Duodenal mucosa (tissue), 2 donors: ENCODE measurements around the gene ELOVL6.

Experiments
- H3K27ac ChIP-seq: one replicate; pipeline ENCODE4 v1.7.0; 2013; ENCODE audit warnings: low read depth, low read length
- H3K27me3 ChIP-seq, 2 donors: one replicate each; pipeline ENCODE4 v1.7.0; 2013; ENCODE audit warnings: low read length in 2 of 2, control low read depth in 1 of 2; ENCODE audit not compliant: insufficient read depth in 2 of 2, control insufficient read depth in 1 of 2
- H3K36me3 ChIP-seq, 2 donors: one replicate each; pipeline ENCODE4 v1.7.0; 2013; ENCODE audit warnings: low read length in 2 of 2, control low read depth in 1 of 2; ENCODE audit not compliant: insufficient read depth in 2 of 2, control insufficient read depth in 1 of 2
- H3K4me1 ChIP-seq, 2 donors: one replicate each; pipeline ENCODE4 v1.7.0; 2013; ENCODE audit warnings: low read length in 2 of 2, control low read depth in 1 of 2; ENCODE audit not compliant: insufficient read depth in 2 of 2, control insufficient read depth in 1 of 2
- H3K4me3 ChIP-seq, 2 donors: one replicate each; pipeline ENCODE4 v1.7.0; 2013; ENCODE audit warnings: low read length in 2 of 2, low read depth in 1 of 2
- H3K9ac ChIP-seq, 2 donors: one replicate each; pipeline ENCODE4 v1.7.0; 2013; ENCODE audit warnings: low read length in 2 of 2, low read depth in 1 of 2
- H3K9me3 ChIP-seq, 2 donors: one replicate each; pipeline ENCODE4 v1.7.0; 2013; ENCODE audit warnings: low read length in 2 of 2, control low read depth in 1 of 2; ENCODE audit not compliant: control insufficient read depth in 1 of 2

The ELOVL6 gene

GRCh38 chr4:110131916-110132315 lies 66.5 kb downstream of the ELOVL6 start:
- H3K9ac ChIP-seq: no peak overlapping the region
- no peaks in the 10 kb centered on the region for H3K27me3 ChIP-seq
- peaks cover 22 to 57% of the 10 kb centered on the region in 2 donors for H3K4me1 ChIP-seq
- H3K36me3 ChIP-seq: no peaks in the 10 kb centered on the region
- no peak overlapping the region for H3K4me3 ChIP-seq
- no peak overlapping the region for H3K27ac ChIP-seq
- H3K9me3 ChIP-seq: no peaks in the 10 kb centered on the region

- H3K9me3 ChIP-seq: no peaks in the 10 kb centered on the region
Observed at GRCh38 chr4:110130576-110131358, 67.6 kb downstream of the ELOVL6 start.

GRCh38 chr4:110129544-110129943 lies 68.9 kb downstream of the ELOVL6 start:
- Histone ChIP-seq H3K4me3 (no peak overlapping the region), H3K27me3 (no peaks in the 10 kb centered on the region), H3K9me3 (no peaks in the 10 kb centered on the region), H3K27ac (no peak overlapping the region), H3K36me3 (no peaks in the 10 kb centered on the region), H3K9ac (no peak overlapping the region), H3K4me1 (peaks cover 11 to 44% of the 10 kb centered on the region in 2 donors)

More at GRCh38 chr4:110130576-110131358, 67.6 kb downstream of the ELOVL6 start:
- Histone ChIP-seq H3K4me3 (no peak overlapping the region), H3K4me1 (peaks cover 21 to 56% of the 10 kb centered on the region in 2 donors), H3K27ac (no peak overlapping the region), H3K9ac (no peak overlapping the region), H3K27me3 (no peaks in the 10 kb centered on the region), H3K36me3 (no peaks in the 10 kb centered on the region)

- no peak overlapping the region for H3K27ac ChIP-seq
- H3K9me3 ChIP-seq: no peaks in the 10 kb centered on the region
- peaks cover 4 to 33% of the 10 kb centered on the region in 2 donors for H3K4me1 ChIP-seq
- H3K36me3 ChIP-seq: no peaks in the 10 kb centered on the region
- no peak overlapping the region for H3K4me3 ChIP-seq
- no peaks in the 10 kb centered on the region for H3K27me3 ChIP-seq
- no peak overlapping the region for H3K9ac ChIP-seq
Observed at GRCh38 chr4:110128472-110128919, 69.9 kb downstream of the ELOVL6 start.

- Histone ChIP-seq H3K4me3 (no peak overlapping the region), H3K9ac (no peak overlapping the region), H3K27ac (no peak overlapping the region), H3K36me3 (no peaks in the 10 kb centered on the region), H3K4me1 (peaks cover 4 to 29% of the 10 kb centered on the region in 2 donors), H3K27me3 (no peaks in the 10 kb centered on the region), H3K9me3 (no peaks in the 10 kb centered on the region)
Observed at GRCh38 chr4:110128029-110128428, 70.4 kb downstream of the ELOVL6 start.

- Histone ChIP-seq H3K4me3 (no peak overlapping the region), H3K36me3 (no peaks in the 10 kb centered on the region), H3K27me3 (no peaks in the 10 kb centered on the region), H3K9ac (no peak overlapping the region), H3K9me3 (no peaks in the 10 kb centered on the region), H3K4me1 (peaks cover 4 to 12% of the 10 kb centered on the region in 2 donors), H3K27ac (no peak overlapping the region)
Observed at GRCh38 chr4:110124711-110125110, 73.7 kb downstream of the ELOVL6 start.

- peaks cover 10 to 15% of the 10 kb centered on the region in 2 donors for H3K4me1 ChIP-seq
- H3K9me3 ChIP-seq: no peaks in the 10 kb centered on the region
- no peak overlapping the region for H3K27ac ChIP-seq
- no peaks in the 10 kb centered on the region for H3K27me3 ChIP-seq
- H3K4me3 ChIP-seq: no peak overlapping the region
- H3K36me3 ChIP-seq: no peaks in the 10 kb centered on the region
- H3K9ac ChIP-seq: no peak overlapping the region
Observed at GRCh38 chr4:110122201-110122600, 76.2 kb downstream of the ELOVL6 start.

- no peaks in the 10 kb centered on the region for H3K9me3 ChIP-seq
- no peak overlapping the region for H3K27ac ChIP-seq
- no peaks in the 10 kb centered on the region for H3K36me3 ChIP-seq
- no peak overlapping the region for H3K4me3 ChIP-seq
- H3K4me1 ChIP-seq: peaks cover 10 to 15% of the 10 kb centered on the region in 2 donors
- no peak overlapping the region for H3K9ac ChIP-seq
- H3K27me3 ChIP-seq: no peaks in the 10 kb centered on the region
Observed at GRCh38 chr4:110120506-110120905, 77.9 kb downstream of the ELOVL6 start.

GRCh38 chr4:110119880-110120279 lies 78.5 kb downstream of the ELOVL6 start:
- no peak overlapping the region for H3K27ac ChIP-seq
- no peak overlapping the region for H3K4me3 ChIP-seq
- no peaks in the 10 kb centered on the region for H3K9me3 ChIP-seq
- H3K36me3 ChIP-seq: no peaks in the 10 kb centered on the region
- H3K9ac ChIP-seq: no peak overlapping the region
- peaks cover 10 to 15% of the 10 kb centered on the region in 2 donors for H3K4me1 ChIP-seq
- no peaks in the 10 kb centered on the region for H3K27me3 ChIP-seq

- Histone ChIP-seq H3K4me3 (no peak overlapping the region), H3K4me1 (peaks cover 10 to 15% of the 10 kb centered on the region in 2 donors), H3K27ac (no peak overlapping the region), H3K9me3 (no peaks in the 10 kb centered on the region), H3K27me3 (no peaks in the 10 kb centered on the region), H3K36me3 (no peaks in the 10 kb centered on the region), H3K9ac (no peak overlapping the region)
Observed at GRCh38 chr4:110119337-110119736, 79.1 kb downstream of the ELOVL6 start.
